ENCODE results near the gene TBXT. TPM values are rescaled to one million over a fixed set of nuclear protein-coding genes. Genes with fewer than 3 reads are reported as not detected.

The TBXT gene
- total RNA-seq, 1 experiment from 2014 or later = 0.31 TPM

GRCh38 chr6:166192136-166192535 lies 24.5 kb upstream of the TBXT start:
- H3K23me2 ChIP-seq (ENCODE audit: insufficient read length, low read depth, low read length, poor library complexity, severe bottlenecking) = no peaks in the 10 kb centered on the region
- no peak overlapping the region for H3K27ac Mint-ChIP-seq

More at GRCh38 chr6:166192136-166192535, 24.5 kb upstream of the TBXT start:
- no peak overlapping the region for H3K4me3 Mint-ChIP-seq
- H3K4me2 ChIP-seq (ENCODE audit: insufficient read depth, insufficient read length, low read length) = no peak overlapping the region
- H2AFZ ChIP-seq (ENCODE audit: low read length) = no peak overlapping the region
- H3K27ac ChIP-seq (ENCODE audit: insufficient read length, low read depth, low read length) = no peak overlapping the region
- no peak overlapping the region for H2BK5ac ChIP-seq (ENCODE audit: insufficient read length, low read length)
- H3T11ph ChIP-seq (ENCODE audit: low read length) = no peak overlapping the region
- no peaks in the 10 kb centered on the region for H3K4me1 ChIP-seq (ENCODE audit: insufficient read depth, low read length)
- H4K20me1 ChIP-seq (ENCODE audit: control insufficient read depth, insufficient read depth, insufficient read length) = no peaks in the 10 kb centered on the region
- peaks cover 43% of the 10 kb centered on the region for H3K27me3 Mint-ChIP-seq (ENCODE audit: low read depth)
- peaks cover 5 to 11% of the 10 kb centered on the region in 2 experiments for H3K4me1 Mint-ChIP-seq
- H4K91ac ChIP-seq (ENCODE audit: insufficient read length, low read depth, low read length) = no peak overlapping the region
- no peaks in the 10 kb centered on the region for H3K79me2 ChIP-seq (ENCODE audit: insufficient read depth, low read length)
- no peak for DNase-seq
- no peaks in the 10 kb centered on the region; the same call in 1 of the 2 replicates for H3K27me3 ChIP-seq (ENCODE audit: insufficient read depth, low read length)
- H3K23ac ChIP-seq (ENCODE audit: insufficient read length, low read depth, low read length) = no peak overlapping the region
- no peak overlapping the region for H2BK15ac ChIP-seq (ENCODE audit: low read depth, low read length)
- no CpG with 5 or more reads among the region's 10 CpGs for WGBS (ENCODE audit: extremely low coverage, insufficient read length, low lambda C conversion rate)
- H3K18ac ChIP-seq (ENCODE audit: insufficient read length, low read depth, low read length) = no peak overlapping the region
- no peak overlapping the region for H3K14ac ChIP-seq (ENCODE audit: insufficient read depth, low read length)
- no peaks in the 10 kb centered on the region for H3K79me1 ChIP-seq (ENCODE audit: insufficient read depth, low read depth, low read length, poor library complexity, severe bottlenecking)
- H3K56ac ChIP-seq (ENCODE audit: insufficient read length, low read depth, low read length) = no peak overlapping the region
- peaks cover 3% of the 10 kb centered on the region in 2 experiments; a peak in 3 of 5 replicates for H3K9me3 Mint-ChIP-seq
- no peak overlapping the region for H2BK20ac ChIP-seq (ENCODE audit: low read depth, low read length, poor library complexity, severe bottlenecking)
- H4K5ac ChIP-seq (ENCODE audit: insufficient read length, low read depth, low read length) = no peak overlapping the region
- TF ChIP-seq CTCF (conservative IDR thresholded peaks at IDR 0.05) = no peak
- no peak overlapping the region for H3K4ac ChIP-seq (ENCODE audit: low read depth, low read length)
- H3K9me3 ChIP-seq (ENCODE audit: control insufficient read depth, low read depth, low read length) = no peaks in the 10 kb centered on the region
- H4K8ac ChIP-seq (replicated peaks; ENCODE audit: insufficient read length, low read depth, low read length) = no peak overlapping the region
- H3K36me3 Mint-ChIP-seq (ENCODE audit: insufficient read depth in 1 of 3, low read depth in 3 of 3) = peaks cover 0 to 4% (median 0%) of the 10 kb centered on the region in 3 experiments; a peak in 1 of 7 replicates
- no peak overlapping the region for H2BK12ac ChIP-seq (ENCODE audit: insufficient read length, low read depth, low read length)
- no peak overlapping the region for H2AK5ac ChIP-seq (ENCODE audit: insufficient read length, low read length)
- H2BK120ac ChIP-seq (ENCODE audit: low read depth, low read length, poor library complexity, severe bottlenecking) = no peak overlapping the region
- H3K9ac ChIP-seq (ENCODE audit: extremely low read depth, insufficient read length, low read length) = no peak overlapping the region
